OCI-LY3 (cell line): Measurements from ENCODE around the gene PPP6R3.

Experiments used
- CTCF ChIP-seq: fragments of 200-600, 300-600 bp; sonication (generic); IDR thresholded peaks from 2 replicates; pipeline ENCODE4 v1.5.1; 2014; ENCODE audit warnings: antibody characterized with exemption, low read length, low read depth
- EZH2phosphoT487 ChIP-seq: fragments of 200-600 bp; shearing (Covaris generic); IDR thresholded peaks from 2 replicates; pipeline ENCODE4 v1.6.1; 2018; ENCODE audit warnings: antibody characterized with exemption, mixed run types, low read depth

GRCh38 chr11:68469642-68470041, 9.1 kb downstream of the PPP6R3 start:
- no peak for TF ChIP-seq CTCF
- no peak for TF ChIP-seq EZH2phosphoT487
